GM18861 (cell line): ENCODE results near the gene PCBP2.
"Not testable (repeated sequence)": the region's sequence is repeated elsewhere in the genome, so short reads cannot be mapped to it uniquely, and the experiment has no call there.

Experiments used
- ATAC-seq: cut with Tn5 transposase; IDR thresholded peaks from one replicate; pipeline ENCODE4 v1.9.1; 2021; ENCODE audit not compliant: unreplicated experiment

Gene PCBP2

GRCh38 chr12:53472056-53472582, 20.2 kb downstream of the PCBP2 start:
- ATAC-seq = no peak

GRCh38 chr12:53474077-53474476, 22.2 kb downstream of the PCBP2 start:
- no peak for ATAC-seq

GRCh38 chr12:53474819-53475218, 22.9 kb downstream of the PCBP2 start:
- ATAC-seq = no peak

GRCh38 chr12:53476769-53477209, 24.9 kb downstream of the PCBP2 start:
- no peak for ATAC-seq

- no peak for ATAC-seq
Observed at GRCh38 chr12:53478865-53479264, 27.0 kb downstream of the PCBP2 start.

GRCh38 chr12:53479331-53479730, 27.4 kb downstream of the PCBP2 start:
- ATAC-seq = no peak

- ATAC-seq = no peak
Observed at GRCh38 chr12:53480491-53481442, 28.9 kb downstream of the PCBP2 start.

GRCh38 chr12:53481458-53481857, 29.6 kb downstream of the PCBP2 start:
- ATAC-seq = not testable (repeated sequence)

GRCh38 chr12:53481939-53482586, 30.2 kb downstream of the PCBP2 start:
- ATAC-seq = no peak

- no peak for ATAC-seq
Observed at GRCh38 chr12:53482626-53483168, 30.8 kb downstream of the PCBP2 start.

- ATAC-seq = no peak
Observed at GRCh38 chr12:53483225-53483978, 31.5 kb downstream of the PCBP2 start.

GRCh38 chr12:53483979-53484377, 32.1 kb downstream of the PCBP2 start:
- ATAC-seq = no peak

- no peak for ATAC-seq
Observed at GRCh38 chr12:53484686-53485575, 33.0 kb downstream of the PCBP2 start.

- no peak for ATAC-seq
Observed at GRCh38 chr12:53485955-53486735, 34.2 kb downstream of the PCBP2 start.

GRCh38 chr12:53486736-53487487, 35.0 kb downstream of the PCBP2 start:
- no peak for ATAC-seq

GRCh38 chr12:53489242-53489864, 37.5 kb downstream of the PCBP2 start:
- ATAC-seq = no peak

GRCh38 chr12:53492188-53492587, 40.3 kb downstream of the PCBP2 start:
- no peak for ATAC-seq
